Hematopoietic multipotent progenitor cell treated with erythropoietin and hydrocortisone succinate and interleukin-3 and kit ligand, for 4 days (in vitro differentiated cells): ENCODE data around the gene MYOM1.
"Not testable (repeated sequence)": the region's sequence is repeated elsewhere in the genome, so short reads cannot be mapped to it uniquely, and the experiment has no call there.

Source experiments
- DNase-seq: peaks from one replicate; pipeline ENCODE4 v3.0.0-alpha.2; 2015

Gene MYOM1

DNA sequence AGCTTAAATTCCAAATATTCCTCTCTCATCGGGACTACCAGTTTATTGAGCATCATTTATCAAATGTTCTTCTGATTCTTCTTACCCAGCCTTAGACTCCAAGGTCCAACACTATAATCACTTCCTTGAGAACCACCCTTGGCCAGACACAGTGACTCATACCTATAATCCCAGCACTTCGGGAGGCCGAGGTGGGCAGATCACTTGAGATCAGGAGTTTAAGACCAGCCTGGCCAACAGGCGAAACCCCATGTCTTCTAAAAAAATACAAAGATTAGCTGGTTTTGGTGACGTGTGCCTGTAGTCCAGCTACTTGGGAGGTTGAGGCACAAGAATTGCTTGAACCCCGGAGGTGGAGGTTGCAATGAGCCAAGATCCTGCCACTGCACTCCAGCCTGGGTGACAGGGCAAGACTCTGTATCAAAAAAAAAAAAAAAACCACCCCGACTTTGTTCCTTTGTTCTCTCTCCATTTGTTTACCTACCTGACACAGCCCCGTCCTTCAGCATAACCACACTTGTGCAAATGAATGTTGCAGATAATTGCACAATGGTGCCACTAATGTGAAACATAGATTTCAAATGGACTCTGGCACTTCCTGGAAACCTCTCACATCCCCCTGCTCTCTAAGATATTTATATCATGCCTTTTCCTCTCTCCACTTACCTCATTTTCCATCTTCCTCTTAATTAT, 167.9 kb downstream of the MYOM1 start:
- DNase-seq: peak; percentile 39

DNA sequence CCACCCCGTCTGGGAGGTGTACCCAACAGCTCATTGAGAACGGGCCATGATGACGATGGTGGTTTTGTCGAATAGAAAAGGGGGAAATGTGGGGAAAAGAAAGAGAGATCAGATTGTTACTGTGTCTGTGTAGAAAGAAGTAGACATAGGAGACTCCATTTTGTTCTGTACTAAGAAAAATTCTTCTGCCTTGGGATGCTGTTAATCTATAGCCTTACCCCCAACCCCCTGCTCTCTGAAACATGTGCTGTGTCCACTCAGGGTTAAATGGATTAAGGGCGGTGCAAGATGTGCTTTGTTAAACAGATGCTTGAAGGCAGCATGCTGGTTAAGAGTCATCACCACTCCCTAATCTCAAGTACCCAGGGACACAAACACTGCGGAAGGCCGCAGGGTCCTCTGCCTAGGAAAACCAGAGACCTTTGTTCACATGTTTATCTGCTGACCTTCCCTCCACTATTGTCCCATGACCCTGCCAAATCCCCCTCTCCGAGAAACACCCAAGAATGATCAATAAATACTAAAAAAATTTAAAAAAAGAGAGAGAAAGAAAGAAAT, 169.8 kb downstream of the MYOM1 start:
- not testable (repeated sequence) for DNase-seq

DNA sequence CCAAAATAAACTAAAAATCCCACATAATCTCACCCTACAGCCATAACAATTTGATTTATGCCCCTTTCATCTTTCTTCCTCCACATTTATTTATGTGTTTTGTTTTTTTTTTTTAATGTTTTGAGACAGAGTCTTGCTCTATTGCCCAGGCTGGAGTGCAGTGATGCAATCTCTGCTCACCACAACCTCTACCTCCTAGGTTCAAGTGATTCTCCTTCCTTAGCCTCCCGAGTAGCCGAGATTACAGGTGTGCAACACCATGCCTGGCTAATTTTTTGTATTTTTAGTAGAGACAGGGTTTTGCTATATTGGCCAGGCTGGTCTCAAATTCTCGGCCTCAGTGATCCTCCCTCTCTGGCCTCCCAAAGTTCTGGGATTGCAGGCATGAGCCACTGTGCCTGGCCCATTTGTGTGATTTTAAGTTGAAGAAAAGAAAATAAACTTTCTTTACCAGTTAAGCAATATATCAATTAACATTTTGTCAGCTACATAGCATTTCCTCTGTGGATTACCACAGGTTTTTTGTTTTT, 170.9 kb downstream of the MYOM1 start:
- DNase-seq: no peak

DNA sequence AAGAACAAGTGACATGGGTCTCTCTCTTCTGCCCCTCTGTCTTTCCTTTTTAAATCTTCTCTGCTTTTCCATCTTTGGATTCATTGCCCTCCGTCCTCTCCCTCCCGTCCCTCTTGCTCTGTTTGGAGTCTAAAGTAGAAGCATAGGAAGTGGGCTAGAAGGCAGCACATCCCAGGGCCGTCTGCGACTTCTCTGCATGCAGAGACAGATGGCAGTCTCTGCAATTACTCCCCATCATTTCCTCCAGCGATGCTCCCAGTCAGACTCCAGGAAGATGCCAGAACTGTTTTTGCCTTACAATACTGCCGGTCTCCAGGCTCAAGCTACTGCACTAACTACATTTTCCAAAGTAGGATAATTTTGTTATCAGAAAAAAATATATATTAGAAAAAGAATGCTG, 171.6 kb downstream of the MYOM1 start:
- DNase-seq: no peak

DNA sequence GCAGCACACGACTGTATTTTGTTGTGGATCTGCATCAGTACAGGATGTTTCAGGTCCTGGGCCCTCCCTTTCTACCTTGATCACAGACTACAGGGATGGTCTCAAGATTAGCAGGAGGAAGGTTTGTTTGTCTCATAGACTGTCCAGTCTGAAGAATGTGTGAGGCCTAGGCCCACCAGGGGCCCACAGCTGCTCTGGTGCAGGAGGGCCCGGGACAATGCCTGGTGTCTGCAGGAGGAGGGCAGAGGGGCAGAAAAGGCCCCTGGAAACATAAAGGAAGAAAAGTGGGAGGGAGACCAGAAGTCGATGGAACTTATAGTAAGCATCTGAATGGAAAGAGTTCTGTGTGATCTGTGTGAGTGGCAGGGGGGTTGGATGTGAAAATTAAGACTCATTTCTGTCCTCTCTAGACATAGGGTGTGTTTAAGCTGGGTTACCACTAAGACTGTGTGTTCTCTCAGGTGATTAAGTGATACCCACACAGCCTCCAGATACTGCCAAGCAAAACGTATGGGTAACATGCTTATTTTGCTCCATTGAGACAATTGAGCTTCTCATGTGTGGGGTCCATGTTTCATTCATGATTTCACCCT, 173.5 kb downstream of the MYOM1 start:
- DNase-seq: no peak

DNA sequence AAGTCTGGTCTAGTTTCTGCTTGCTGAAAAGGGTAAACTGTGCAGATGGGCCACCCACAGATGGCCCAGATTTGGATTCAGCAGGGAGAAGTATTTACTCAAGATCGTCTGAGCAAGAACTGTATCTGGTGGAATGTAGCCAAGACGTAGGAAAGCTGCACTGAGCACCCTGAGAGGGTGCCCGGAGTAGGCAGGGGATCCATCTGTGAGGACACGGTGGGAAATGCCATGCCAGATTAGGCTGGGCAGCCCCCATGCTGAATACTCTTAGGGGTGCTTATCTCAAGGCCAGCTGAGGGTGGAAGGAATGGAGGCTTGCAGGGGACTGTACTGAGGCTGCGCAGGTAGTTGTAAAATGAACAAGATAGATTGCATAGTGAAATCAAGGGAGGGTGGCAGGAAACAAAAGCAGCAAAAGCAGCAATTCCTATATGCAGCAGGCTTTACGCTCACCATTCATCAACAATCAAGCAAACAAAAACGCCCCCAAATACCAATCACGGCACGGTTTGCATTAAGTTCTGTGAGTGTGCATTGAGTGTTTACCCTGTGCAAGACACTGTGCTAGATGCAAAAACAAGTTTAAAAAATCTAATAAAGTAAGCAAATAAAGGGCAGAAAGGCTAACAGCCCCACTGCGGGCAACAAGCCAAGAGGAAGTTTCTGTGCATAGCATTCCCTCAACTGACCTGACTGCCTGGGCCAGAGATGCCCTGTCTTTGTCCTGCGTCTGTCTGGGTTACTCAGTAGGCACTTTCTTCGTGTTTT, 174.7 kb downstream of the MYOM1 start:
- peak; percentile 65 for DNase-seq

DNA sequence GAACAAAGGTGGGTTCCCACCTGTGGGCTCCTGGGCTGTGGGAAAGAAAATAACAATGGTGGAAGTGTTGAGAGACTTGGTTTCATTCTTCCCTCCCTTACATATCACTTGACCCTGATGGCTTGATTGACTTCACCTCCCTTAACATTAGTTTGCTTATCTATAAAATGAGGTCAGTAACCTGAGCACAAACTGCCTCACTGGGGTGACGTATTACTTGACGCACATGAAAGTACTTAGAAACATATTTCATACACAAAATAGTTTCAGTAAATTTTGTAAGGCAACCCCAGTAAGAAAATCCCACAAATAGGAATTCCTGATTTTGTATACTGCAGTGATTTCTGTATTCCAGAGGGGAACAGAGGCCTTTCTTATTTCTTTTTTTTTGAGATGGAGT, 177.4 kb downstream of the MYOM1 start:
- DNase-seq: no peak

DNA sequence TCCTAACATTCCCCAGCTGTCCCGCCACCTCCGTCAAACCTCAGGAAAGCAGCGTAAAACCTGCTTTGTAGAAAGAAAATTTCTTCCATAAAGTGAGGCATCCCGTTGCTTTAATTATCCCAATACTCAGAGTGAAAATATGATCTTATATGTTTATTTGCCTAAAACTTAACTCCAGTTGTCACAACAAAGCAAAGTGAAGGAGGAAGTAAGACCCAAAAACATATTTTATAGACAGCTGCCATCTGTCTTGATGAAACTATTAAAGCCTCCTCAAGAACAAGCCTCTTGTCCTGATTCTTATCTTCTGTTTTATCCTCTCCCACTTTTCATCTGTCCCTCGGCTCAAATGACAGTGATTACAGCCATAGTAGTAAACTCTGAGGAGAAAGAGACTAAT, 177.9 kb downstream of the MYOM1 start:
- DNase-seq: no peak

DNA sequence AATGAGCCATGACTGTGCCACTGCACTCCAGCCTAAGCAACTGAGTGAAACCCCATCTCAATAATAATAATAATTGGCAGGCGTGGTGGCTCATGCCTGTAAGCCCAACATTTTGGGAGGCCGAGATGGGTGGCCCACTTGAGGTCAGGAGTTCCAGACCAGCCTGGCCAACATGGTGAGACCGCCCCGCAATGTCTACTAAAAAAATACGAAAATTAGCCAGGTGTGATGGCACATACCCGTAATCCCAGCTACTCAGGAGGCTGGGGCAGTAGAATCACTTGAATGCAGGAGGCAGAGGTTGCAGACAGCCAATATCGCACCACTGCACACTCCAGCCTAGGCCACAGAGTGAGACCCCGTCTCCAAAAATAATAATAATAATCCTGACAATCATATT, 178.9 kb downstream of the MYOM1 start:
- no peak for DNase-seq

DNA sequence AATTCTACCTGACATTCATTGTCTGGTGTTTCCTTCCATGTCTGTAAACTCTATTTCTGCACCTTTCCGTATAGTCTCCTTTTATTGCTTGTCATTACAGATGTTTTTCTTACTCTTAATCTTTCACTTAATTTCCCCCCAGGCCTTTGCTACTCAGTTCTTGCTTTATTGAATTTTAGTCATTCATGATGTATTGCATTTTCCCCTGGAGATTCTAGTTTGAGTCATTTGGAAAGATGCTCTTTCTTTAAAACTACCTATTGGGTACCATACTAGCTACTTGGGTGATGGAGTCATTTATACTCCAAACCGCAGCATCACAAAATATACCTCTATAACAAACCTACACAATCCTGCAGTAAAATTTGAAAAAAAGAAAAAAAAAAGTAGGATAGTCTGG, 179.6 kb downstream of the MYOM1 start:
- DNase-seq: no peak

DNA sequence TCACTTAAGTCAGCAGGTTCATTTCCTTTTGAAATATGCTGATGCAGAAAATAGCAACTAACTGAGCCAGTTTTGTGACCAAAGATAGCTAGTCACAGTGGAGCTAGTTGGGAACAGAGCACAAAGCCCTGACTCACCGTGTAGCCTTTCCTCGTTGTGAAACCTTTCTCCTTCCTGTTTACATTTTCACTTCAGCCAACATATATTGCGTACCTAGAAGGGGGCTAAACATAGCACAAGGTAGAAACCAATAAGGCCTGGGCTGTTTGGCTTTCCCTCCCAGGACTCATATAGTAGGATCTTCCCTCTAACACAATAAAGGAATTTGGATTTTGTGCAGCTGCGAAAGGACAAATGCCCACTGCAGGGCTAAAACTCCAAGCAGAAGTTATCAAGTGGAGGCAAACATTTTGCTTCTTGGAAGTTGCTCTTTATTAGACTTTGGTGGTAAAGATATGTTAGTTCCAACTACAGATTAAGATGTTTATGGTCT, 182.3 kb downstream of the MYOM1 start:
- peak; percentile 62 for DNase-seq

DNA sequence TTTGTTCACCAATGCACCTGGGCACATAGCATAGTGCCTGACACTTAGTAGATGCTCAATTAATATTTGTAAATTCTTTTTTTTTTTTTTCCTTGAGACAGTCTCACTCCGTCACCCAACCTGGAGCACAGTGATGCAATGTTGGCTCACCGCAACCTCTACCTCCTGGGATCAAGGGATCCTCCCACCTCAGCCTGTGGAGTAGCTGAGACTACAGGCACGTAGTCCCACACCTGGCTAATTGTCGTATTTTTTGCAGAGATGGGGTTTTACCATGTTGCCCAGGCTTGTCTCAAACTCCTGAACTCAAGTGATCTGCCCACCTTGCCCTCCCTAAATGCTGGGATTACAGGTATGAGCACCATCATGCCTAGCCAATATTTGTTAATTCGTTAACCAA, 183.7 kb downstream of the MYOM1 start:
- DNase-seq: no peak

DNA sequence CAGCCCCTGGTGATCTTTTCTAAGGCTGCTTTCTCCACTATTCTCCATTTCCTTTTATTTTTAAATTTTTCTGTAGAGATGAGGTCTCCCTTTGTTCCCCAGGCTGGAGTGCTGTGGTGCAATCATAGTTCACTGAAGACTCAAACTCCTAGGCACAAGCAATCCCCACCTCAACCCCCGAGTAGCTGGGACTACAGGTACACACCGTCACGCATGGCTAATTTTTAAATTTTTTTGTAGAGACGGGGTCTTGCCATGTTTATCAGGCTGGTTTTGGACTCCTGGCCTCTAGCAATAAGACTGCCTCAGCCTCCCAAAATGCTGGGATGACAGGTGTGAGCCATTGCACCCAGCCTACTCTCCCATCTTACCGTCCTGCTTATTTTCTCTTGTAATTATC, 184.1 kb downstream of the MYOM1 start:
- DNase-seq: no peak

DNA sequence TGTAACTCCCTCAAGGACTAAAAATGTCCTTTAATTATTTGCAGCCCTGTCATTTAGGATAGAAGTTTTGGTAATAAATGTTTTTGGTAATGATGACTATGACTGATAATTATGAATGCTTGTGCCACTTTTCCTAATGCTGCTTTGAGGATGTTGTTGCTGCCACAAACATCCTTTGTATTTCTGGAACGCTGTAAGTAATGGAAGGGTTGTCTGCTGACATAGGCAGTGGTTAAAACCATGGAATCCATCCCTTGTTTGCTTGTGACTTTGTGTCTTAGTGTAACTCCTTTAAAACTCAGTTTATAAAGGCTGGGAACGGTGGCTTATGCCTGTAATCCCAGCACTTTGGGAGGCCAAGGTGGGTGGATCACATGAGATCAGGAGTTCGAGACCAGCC, 187.0 kb downstream of the MYOM1 start:
- no peak for DNase-seq

DNA sequence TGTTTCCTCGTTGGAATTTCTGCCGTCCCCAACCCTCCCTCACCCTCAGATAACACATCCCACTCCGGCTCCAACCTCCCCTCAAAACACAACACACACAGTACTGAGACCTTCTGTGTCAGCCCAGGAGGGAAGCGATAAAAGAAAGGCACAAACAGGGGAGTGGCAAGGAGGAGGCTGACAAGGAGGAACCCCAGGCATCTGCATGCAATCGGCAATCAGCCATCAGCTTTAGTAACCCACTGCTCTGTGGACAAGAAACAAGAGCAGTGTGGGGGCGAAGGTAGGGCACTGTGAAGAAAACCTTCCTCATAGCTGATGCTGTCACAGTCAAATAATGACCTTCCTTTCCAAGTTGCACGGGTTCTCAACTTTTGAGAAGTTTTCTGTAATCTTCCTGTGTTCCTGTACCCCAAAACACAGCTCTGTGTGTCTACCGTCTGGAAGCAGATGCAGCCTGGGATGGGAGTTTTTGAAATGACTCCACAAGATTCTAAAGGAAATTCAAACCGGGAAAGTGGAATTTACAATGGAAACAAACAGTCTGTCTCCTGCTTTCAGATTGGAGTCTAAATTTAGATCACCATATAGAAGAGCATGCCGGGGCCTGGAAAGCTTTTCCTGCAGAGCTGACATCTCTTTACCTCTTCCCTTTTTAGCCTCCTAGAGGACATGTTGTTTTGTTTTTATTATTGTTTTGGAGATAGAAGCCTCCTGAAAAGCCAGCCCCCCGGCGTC, 190.4 kb downstream of the MYOM1 start:
- peak; percentile 44 for DNase-seq

DNA sequence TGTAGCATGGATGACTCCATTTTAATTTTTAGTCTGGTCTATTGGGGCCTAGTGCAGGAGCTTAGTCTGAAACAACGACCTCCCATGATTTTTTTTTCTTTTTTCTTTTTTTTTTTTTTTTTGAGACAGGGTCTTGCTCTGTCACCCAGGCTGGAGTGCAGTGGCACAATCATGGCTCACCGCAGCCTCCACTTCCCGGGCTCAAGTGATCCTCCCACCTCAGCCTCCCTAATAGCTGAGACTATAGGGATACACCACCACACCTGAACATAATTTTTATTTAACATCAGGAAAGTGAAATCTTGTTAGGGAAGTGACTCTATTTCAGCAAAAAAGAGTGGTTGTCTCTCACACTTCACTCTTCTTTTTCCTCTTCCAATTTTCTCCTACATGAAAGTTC, 191.7 kb downstream of the MYOM1 start:
- DNase-seq: not testable (repeated sequence)

DNA sequence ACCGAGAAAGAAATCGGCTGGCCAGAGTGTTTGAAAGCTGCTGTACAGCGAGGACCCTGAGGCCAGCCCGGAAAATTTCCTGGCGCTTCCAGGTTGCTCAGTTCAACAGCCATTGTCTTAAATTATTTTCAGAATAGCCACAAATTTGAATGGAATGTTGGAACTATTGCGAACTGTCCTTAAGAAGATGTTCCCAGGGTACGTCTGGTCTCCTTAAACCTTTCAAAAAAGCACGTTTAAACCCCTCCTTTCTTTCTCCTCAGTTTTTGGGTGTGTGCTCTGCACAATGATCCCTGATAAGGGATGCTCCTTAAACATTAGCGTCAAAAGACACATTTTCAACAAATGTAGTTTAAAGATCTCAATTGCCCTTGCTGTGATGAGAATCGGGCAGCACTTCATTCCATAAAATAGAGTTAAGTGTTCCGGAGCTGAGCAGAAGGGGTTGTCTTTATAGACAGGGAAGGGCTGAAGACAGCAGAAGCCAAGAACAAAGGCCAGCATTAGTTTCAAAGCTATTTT, 192.3 kb downstream of the MYOM1 start:
- DNase-seq: no peak

DNA sequence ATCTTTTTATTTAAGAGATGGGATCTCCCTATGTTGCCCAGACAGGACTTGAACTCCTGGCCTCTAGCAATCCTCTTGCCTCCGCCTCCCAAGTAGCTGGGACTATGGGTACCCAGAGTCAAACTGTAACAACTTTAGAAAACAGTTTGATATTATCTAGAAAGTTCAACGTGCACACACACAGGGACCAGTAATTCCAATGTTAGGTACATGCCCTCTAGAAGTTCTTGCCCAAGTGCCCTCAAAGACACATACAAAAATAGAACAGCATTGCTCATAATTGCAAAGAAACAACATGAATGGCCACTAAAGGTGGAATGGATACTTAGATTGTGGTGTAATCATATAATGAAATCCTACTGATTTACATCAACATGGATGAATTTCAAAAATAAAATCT, 194.2 kb downstream of the MYOM1 start:
- no peak for DNase-seq

DNA sequence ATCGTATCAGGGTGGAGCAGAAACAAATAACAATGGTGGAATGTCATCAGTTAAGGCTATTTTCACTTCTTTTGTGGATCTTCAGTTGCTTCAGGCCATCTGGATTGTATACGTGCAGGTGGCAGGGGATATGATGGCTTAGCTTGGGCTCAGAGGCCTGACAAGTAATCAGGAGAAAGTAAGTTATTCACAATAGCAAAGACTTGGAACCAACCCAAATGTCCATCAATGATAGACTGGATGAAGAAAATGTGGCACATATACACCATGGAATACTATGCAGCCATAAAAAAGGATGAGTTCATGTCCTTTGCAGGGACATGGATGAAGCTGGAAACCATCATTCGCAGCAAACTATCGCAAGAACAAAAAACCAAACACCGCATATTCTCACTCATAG, 196.2 kb downstream of the MYOM1 start:
- not testable (repeated sequence) for DNase-seq
